Measurements from ENCODE around the gene KIF26A.

The KIF26A gene

GRCh38 chr14:104177411-104177810, 39.0 kb downstream of the KIF26A start:
- DNase-seq (ENCODE audit: low spot score): no peak

DNA sequence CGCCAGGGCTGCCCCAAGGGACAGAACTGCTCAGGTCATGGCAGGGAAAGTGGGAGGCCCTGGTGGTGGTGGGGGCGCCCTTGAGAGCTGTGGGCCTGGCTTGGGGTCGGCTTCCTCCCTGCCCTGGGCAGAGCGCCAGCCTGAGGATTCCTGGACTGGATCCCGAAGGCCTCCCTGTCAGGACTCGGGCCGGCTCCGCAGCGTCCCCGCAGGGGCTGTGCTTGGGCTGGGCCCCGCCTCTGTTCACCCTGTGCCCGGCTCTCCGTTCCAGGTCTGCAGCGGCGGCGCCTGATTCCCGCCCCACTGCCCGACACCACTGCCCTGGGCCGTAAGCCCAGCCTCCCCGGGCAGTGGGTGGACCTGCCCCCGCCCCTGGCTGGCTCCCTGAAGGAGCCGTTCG, 39.9 kb downstream of the KIF26A start:
- no peak for DNase-seq (ENCODE audit: low spot score)

DNA sequence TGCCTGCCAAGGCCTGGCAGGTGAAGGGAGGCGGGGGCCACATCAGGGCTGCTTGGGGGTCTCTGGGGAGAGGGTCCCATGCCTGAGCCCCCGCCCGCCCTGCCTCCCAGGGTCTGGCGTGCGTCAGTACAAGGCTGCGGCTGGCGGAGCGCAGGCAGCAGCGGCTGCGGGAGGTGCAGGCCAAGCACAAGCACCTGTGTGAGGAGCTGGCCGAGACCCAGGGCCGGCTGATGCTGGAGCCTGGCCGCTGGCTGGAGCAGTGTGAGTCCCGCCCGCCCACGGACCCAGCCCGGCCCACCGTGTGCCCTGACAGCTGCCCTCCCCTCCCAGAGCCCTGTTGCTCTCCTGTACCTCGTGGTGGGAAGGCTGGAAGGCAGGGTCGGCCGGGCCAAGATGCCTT, 40.7 kb downstream of the KIF26A start:
- no peak for DNase-seq (ENCODE audit: low spot score)

- no peak for DNase-seq (ENCODE audit: low spot score)
These were observed 41.3 kb downstream of the KIF26A start for GRCh38 chr14:104179564-104180129.

DNA sequence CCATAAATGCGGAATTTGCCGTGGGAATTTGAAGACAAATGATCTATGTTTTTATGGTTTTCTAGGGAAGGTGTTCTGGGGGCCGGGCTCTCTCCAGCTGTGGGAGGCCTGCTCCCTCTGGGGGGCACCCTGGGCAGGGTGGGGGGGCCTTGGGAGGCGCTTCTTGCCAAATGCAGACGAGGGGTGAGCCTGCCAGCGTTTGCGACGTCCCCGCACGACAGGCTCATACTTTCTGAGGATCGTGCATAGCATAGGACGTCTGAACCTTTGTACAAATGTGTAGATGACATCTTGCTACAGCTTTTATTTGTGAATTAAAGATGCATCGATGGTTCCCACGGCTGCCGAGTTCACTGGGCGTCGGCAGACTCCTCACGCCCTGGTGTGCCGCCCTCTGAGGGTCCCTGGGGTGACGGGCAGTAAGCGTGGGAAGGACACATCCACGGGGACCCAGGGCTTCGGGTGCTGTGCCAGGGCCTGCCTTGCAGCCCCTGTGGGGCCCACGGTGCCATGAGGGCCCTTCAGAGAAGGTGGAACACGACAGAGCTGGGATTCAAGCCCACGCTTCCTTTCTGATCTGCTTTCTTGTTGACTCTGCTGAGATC, 42.3 kb downstream of the KIF26A start:
- no peak for DNase-seq (ENCODE audit: low spot score)

DNA sequence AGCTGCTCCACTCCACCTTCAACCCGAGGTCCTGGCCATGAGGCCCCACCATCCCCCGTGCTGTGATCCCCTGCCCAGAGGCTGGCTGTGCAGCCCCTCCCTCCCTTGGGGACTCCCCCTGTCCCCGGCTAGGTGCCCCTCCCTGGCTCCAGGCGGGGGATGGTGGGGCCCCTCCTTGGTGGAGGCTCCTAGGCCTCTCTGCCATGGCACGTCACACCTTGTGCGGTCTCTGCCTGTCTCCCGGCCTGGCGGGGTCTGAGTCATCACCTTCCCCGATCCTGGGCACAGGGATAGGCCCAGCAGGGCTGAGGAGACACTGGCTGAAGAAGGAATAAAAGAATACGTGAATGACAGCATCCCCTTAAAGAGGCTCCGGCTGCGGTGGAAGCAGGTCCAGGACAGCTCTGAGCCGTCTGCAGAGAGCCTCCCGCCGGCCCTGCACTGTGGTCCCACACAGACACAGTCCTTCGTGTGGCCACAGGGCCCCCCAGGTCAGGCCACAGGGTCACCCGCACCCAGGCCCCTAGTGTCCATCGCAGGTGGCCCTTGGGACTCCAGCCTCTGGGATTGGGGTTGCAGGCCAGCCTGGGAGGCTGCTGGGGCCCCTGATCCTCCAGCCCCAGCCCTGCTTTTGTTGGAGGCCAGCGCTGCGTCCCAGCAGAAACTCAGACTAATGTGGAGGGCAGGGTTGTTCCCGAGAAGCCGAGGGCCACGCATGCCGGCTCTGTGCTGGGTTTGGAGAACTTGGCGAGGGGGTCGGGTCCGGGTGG, 43.6 kb downstream of the KIF26A start:
- no peak for DNase-seq (ENCODE audit: low spot score)

- DNase-seq (ENCODE audit: low spot score): no peak
These were observed 44.6 kb downstream of the KIF26A start for GRCh38 chr14:104182857-104183425.

DNA sequence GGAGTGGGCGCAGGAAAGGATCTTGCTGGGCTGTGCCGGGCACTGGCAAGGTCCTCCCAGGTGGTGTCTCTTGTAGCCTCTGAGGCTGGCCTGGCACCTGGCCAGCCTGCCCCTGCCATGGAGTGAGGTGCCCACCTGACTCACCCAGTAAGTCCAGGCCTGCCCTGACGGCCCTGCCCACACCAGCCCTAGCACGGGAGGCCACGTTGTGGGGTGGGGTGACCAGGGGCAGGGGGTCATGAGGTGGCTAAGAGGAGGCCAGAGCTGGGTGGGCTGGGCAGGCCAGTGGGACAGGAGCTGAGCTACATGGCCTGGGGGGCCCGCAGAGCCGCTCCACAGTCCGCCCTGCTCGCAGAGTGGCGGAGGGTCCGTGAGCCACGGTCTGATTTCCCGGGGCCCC, 45.4 kb downstream of the KIF26A start:
- DNase-seq (ENCODE audit: low spot score): no peak

GRCh38 chr14:104184506-104184905, 46.1 kb downstream of the KIF26A start:
- no peak for DNase-seq (ENCODE audit: low spot score)

DNA sequence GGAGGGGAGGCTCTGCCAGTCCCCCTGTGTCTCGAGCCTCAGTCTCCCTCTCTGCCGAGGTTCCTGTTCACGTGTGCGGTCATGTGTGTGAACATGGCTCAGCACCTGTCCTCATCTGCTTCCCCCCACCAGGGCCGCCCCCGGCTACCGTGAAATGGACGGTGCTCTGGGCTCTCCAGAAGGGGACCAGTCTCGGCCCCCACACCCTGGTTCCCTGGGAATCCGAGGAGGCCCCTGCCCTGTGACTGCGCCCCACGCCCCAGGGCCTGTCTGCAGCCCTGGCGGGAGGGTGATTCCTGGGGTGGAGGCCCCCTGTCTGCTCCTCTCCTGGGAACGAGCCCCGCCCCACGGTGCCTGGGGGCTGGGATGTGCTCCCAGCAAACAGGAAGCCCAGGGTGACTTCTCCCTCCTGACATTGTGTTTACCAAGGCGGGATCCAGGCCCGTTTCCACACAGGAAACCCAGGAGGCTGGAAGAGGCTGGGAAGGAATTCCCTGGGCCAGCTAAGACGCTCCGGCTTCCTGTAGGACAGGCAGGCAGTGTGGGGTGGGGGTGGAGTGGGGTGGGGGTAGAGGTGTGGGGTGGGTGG, 46.6 kb downstream of the KIF26A start:
- no peak for DNase-seq (ENCODE audit: low spot score)

DNA sequence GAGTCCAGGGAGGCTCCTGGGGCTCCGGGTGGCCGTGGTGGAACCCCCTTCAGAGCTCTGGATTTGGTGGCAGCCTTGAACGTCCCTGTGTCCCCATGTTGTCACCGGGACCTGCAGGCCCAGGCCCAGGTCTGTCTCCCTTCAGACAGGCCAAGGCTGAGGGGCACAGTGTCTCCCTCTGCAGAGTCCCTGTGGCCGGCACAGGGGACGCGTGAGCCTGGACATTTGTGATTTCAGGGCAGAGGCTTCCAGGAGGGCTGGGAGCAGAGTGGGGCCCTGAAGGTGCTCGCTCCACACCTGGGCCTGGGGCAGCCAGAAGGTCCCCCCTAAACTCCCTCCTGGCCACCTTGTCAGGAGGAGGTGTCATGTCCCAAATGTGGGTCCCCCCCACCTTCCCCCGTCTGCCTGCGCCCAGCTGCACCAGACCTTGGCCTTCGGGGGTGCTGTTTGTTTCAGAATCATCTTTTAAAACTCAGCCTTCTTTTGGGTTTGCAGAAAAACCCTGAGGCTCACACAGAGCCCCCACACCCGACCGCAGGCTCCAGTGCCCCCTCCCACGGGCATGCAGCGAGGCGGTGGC, 47.6 kb downstream of the KIF26A start:
- DNase-seq (ENCODE audit: low spot score): no peak

- DNase-seq (ENCODE audit: low spot score): no peak
These were observed 48.2 kb downstream of the KIF26A start for GRCh38 chr14:104186575-104186974.

GRCh38 chr14:104187121-104187889, 48.9 kb downstream of the KIF26A start:
- no peak for DNase-seq (ENCODE audit: low spot score)

DNA sequence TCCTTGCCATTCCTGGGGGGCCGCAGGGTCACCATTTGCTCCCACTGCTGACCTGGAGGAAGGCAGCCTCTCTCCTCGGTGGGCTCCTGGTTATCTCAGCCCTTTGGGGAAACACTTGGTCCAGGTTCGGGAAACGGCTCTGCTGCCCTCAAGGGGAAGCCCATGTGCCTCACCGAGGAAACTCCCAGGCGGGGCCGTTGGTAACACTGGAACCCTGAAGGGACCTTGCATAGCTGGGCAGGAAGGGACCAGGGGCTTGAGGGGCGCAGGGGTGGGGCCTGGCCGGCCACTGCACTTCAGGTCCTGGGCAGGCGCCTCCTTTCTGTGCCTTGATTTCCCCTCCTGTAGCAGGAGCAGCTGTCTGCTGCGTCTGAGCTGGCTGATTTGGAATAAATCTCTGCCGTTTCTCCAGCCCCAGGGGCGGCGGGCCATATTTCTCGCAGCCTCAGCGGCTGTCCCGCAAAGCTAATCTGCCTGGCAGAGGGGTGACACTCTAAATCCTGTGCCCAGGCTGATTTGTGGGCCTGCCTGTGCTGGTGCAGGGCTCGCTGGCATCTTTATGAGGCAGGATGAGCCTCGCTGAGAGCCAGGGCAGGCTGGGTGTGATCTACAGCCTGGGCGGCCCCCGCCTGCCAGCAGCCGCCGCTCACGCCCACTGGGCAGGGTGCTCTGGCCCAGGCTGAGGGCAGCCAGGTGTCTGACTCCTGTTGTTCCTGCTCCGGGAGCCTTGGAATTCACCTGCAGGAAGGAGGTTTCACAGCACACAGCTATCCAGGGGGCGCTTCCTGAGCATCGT, 49.7 kb downstream of the KIF26A start:
- no peak for DNase-seq (ENCODE audit: low spot score)

DNA sequence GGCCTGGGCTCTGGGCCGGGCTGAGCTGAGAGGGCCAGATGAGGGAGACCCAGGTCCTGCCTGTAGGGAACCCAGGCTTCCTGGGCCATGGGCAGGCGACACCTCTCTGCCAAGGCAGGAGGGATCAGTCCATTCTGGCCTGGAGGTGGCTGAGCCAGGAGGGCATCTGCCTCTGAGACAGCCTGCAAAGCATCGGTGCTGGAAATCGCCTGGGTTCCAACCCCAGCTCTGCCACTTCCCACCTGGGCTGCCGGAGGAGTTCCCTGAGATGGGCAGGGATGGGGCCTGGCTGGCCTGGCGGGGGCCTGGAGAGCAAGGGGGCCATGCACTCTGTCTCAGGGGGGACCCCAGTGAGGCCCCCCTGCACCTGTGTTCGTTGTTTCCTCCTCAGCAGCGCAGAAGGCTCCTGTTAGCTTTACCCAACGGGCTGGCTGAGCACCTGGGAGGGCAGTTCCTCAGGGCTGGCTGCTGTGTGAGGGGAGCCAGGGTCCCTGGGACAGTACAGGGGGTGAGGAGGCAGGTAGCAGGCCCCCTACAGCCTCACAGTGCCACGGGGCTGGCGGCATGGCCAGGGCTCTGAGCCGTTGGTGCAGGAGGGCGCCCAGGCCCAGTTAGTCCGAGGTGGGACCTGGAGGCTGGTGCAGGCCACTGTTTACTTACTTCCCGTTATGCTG, 50.5 kb downstream of the KIF26A start:
- DNase-seq (ENCODE audit: low spot score): no peak

GRCh38 chr14:104189629-104190335, 51.4 kb downstream of the KIF26A start:
- no peak for DNase-seq (ENCODE audit: low spot score)

- no peak for DNase-seq (ENCODE audit: low spot score)
These were observed 52.1 kb downstream of the KIF26A start for GRCh38 chr14:104190396-104191000.

- DNase-seq (ENCODE audit: low spot score): no peak
These were observed 53.1 kb downstream of the KIF26A start for GRCh38 chr14:104191409-104191997.
